Progenitor cell of endocrine pancreas (in vitro differentiated cells): ENCODE measurements around the gene SCGB1D2. TPM values are rescaled to one million over a fixed set of nuclear protein-coding genes. Genes with fewer than 3 reads are reported as not detected.

ENCODE experiments used
- DNase-seq: peaks from one replicate; pipeline ENCODE4 v3.0.0; 2021; ENCODE audit warnings: low spot score; ENCODE audit not compliant: unreplicated experiment
- H3K27ac Mint-ChIP-seq: 2 replicates; pipeline ENCODE4 v1.8.0; 2021; ENCODE audit warnings: mild to moderate bottlenecking, moderate library complexity, mixed read lengths
- H3K27me3 Mint-ChIP-seq: 2 replicates; pipeline ENCODE4 v1.8.0; 2021; ENCODE audit warnings: mixed read lengths
- H3K36me3 Mint-ChIP-seq: 2 replicates; pipeline ENCODE4 v1.8.0; 2022; ENCODE audit warnings: mixed read lengths; ENCODE audit not compliant: insufficient read depth
- H3K4me1 Mint-ChIP-seq: 2 replicates; pipeline ENCODE4 v1.8.0; 2021; ENCODE audit warnings: low read depth, mixed read lengths
- H3K4me3 Mint-ChIP-seq: 2 replicates; pipeline ENCODE4 v1.8.0; 2021; ENCODE audit warnings: low read depth, mild to moderate bottlenecking, moderate library complexity, mixed read lengths
- H3K9me3 Mint-ChIP-seq: 2 replicates; pipeline ENCODE4 v1.8.0; 2021; ENCODE audit warnings: low read depth, mixed read lengths
- CTCF ChIP-seq: fragments of 200-600 bp; sonication (generic); IDR thresholded peaks from one replicate; pipeline ENCODE4 v1.5.0; 2021; ENCODE audit warnings: antibody characterized with exemption, mild to moderate bottlenecking; ENCODE audit not compliant: unreplicated experiment
- total RNA-seq: library from RNA; stranded (reverse); gene quantifications from 2 replicates; pipeline ENCODE4 v1.2.1, GENCODE V29; 2021

The SCGB1D2 gene
- total RNA-seq, 1 donor from 2014 or later: not detected

- Mint-ChIP-seq H3K4me1 (no peaks in the 10 kb centered on the region), H3K36me3 (no peaks in the 10 kb centered on the region), H3K27ac (no peak overlapping the region), H3K27me3 (peaks cover 46% of the 10 kb centered on the region), H3K4me3 (no peak overlapping the region), H3K9me3 (no peaks in the 10 kb centered on the region)
- no peak for TF ChIP-seq CTCF
- no peak for DNase-seq
Measured at GRCh38 chr11:62267576-62267975, 25.5 kb downstream of the SCGB1D2 start.

- Mint-ChIP-seq H3K4me1 (no peaks in the 10 kb centered on the region), H3K27me3 (peaks cover 31% of the 10 kb centered on the region), H3K9me3 (no peaks in the 10 kb centered on the region), H3K4me3 (no peak within 1 kb of the TSS), H3K36me3 (no peaks in the 10 kb centered on the region), H3K27ac (no peak within 1 kb of the TSS)
- no peak for DNase-seq
- peak; percentile 36 for TF ChIP-seq CTCF
Measured at GRCh38 chr11:62269654-62270278, 27.7 kb downstream of the SCGB1D2 start, which contains the start of gene SCGB2A2. Gene SCGB2A2 (plus strand): TSS chr11:62270158. CDS start chr11:62270217, 59 bp downstream.

- no peak for TF ChIP-seq CTCF
- Mint-ChIP-seq H3K27me3 (peaks cover 18% of the 10 kb centered on the region), H3K27ac (no peak overlapping the region), H3K4me3 (no peak overlapping the region), H3K36me3 (no peaks in the 10 kb centered on the region), H3K9me3 (no peaks in the 10 kb centered on the region), H3K4me1 (no peaks in the 10 kb centered on the region)
- DNase-seq: no peak
Measured at GRCh38 chr11:62273284-62273683, 31.2 kb downstream of the SCGB1D2 start.

GRCh38 chr11:62273789-62274275 lies 31.8 kb downstream of the SCGB1D2 start:
- Mint-ChIP-seq H3K27me3 (peaks cover 15% of the 10 kb centered on the region), H3K4me1 (no peaks in the 10 kb centered on the region), H3K4me3 (no peak overlapping the region), H3K27ac (no peak overlapping the region), H3K9me3 (no peaks in the 10 kb centered on the region), H3K36me3 (no peaks in the 10 kb centered on the region)
- DNase-seq: no peak
- no peak for TF ChIP-seq CTCF

- peaks cover 2% of the 10 kb centered on the region for H3K36me3 Mint-ChIP-seq
- no peak overlapping the region for H3K4me3 Mint-ChIP-seq
- H3K4me1 Mint-ChIP-seq: no peaks in the 10 kb centered on the region
- DNase-seq: no peak
- H3K27me3 Mint-ChIP-seq: no peaks in the 10 kb centered on the region
- H3K9me3 Mint-ChIP-seq: peaks cover 4% of the 10 kb centered on the region
- TF ChIP-seq CTCF: no peak
- H3K27ac Mint-ChIP-seq: no peak overlapping the region
Measured at GRCh38 chr11:62280452-62280851, 38.4 kb downstream of the SCGB1D2 start.

Other genes with a start within 250 kb of the SCGB1D2 start
- gene INCENP, start 118.2 kb upstream of the SCGB1D2 start, total RNA-seq: 58.0 and 60.5 TPM in 2 replicates
- gene SCGB1D1, start 52.0 kb upstream of the SCGB1D2 start, total RNA-seq: not detected in 2 replicates
- not detected in 2 replicates for gene SCGB2A1, start 33.6 kb upstream of the SCGB1D2 start, total RNA-seq
- not detected in 2 replicates for gene SCGB2A2, start 27.9 kb downstream of the SCGB1D2 start, total RNA-seq
- not detected in 2 replicates for gene SCGB1D4, start 56.8 kb downstream of the SCGB1D2 start, total RNA-seq
- gene ASRGL1, start 95.2 kb downstream of the SCGB1D2 start, total RNA-seq: 41.6 and 45.2 TPM in 2 replicates
- gene SCGB1A1, start 176.8 kb downstream of the SCGB1D2 start, total RNA-seq: 1.9 and 3.1 TPM in 2 replicates